Fibroblast of pulmonary artery (primary cell): ENCODE measurements around the gene IQCF2.

Source experiments
- DNase-seq: peaks from one replicate; pipeline ENCODE4 v3.0.0-alpha.2; 2010; ENCODE audit warnings: low read depth
- H3K4me3 ChIP-seq: replicated peaks from 2 replicates; pipeline ENCODE4 v1.5.1; 2011; ENCODE audit warnings: low read depth, mild to moderate bottlenecking, control low read depth, low read length, moderate library complexity
- CTCF ChIP-seq: IDR thresholded peaks from 2 replicates; pipeline ENCODE4 v1.5.1; 2011; ENCODE audit warnings: mild to moderate bottlenecking, control low read depth, low read length, inconsistent platforms; ENCODE audit errors: missing control alignments

Gene IQCF2

DNA sequence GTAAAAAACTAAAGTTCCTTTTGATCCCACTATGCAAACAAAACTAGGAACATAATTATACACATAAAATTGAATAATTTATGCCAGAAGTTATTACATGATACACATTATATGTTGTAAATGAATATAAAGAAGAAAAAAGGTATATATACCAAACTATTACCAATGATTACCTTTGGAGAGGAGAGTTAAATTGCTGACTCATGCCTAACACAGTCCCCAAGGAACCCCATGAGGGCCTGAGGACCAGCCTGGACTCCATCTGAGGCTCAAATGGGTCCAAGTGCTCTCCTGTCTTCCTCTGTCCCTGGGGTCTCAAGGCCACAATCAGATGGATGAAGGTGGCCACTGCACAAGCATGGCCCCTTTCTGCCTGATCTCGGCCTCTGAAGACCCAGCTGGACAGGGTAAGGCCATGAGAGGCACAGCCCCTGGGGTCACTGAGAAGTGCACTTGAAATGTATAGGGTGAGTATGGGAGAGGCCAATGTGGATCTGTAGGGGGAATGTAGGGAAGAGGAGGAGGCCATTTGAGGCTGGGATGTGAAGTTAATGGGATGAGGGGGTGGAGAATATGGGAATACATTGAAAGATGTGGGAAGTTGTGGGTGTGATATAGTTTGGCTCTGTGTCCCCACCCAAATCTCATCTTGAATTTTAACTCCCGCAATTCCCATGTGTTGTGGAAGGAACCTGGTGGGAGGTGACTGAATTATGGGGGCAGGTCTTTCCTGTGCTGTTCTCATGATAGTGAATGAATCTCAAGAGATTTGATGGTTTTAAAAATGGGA, 42.8 kb downstream of the IQCF2 start:
- no peak for TF ChIP-seq CTCF
- no peak for DNase-seq
- no peak overlapping the region for H3K4me3 ChIP-seq

DNA sequence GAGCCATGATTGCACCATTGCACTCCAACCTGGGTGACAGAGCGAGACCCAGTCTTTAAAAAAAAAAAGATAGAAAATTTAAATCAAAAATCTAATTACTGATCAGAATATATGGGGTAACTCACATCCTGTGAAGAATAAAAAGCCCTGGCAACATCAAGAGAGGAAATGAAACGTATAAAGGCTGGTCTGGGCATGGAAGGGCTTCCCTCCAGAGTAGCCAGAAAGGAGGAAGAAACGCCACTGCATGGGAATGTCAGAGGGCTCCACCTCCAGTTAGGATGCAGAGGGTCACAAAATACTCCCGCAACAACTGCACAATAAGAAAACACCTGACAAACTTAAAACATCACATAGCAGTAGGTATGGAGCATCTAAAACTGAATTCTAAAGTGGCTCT, 46.6 kb downstream of the IQCF2 start:
- DNase-seq = no peak
- H3K4me3 ChIP-seq = no peak overlapping the region
- TF ChIP-seq CTCF = no peak
